GM18507 (cell line): ENCODE results near the gene NPTXR.

Experiments
- DNase-seq: peaks from one replicate; pipeline ENCODE4 v3.0.0; 2011; ENCODE audit warnings: low read depth; ENCODE audit not compliant: insufficient read length; ENCODE audit errors: extremely low spot score
- FAIRE-seq: peaks from 2 replicates; lab custom pipeline; 2011; peaks lifted over from hg19 to GRCh38; lab: Jason Lieb, UNC

NPTXR gene

DNA sequence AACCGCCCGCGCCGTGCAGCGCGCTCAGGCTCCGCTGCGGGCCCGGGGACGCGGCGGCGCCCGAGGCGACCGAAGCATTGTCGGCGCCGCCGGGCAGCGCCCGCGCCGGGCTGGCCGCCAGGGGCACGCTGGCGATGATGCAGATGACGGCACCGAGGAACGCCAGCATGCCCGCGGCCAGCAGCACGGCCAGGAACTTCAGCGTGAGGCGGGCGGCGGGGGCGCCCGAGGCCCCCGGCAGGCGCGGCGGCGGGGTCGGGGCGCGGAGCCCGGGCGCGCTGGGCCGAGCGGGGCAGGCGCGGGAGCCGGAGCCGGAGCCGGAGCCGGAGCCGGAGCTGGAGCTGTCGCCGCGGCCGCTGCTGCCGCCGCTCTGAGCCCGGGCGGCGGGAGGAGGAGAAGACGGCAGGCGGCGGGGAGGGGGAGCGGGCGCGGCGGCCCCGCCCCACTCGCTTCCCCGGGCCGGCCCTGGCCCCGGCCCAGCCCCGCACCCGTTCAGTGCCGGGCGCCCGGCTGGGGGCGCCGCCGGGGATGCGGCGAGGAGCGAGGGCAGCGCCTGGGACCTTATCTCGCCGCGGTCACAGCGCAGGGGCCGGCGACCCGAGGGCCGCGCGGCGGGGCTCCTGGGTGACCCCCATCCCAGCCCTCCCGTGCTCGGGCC lies at the start of gene NPTXR:
Gene NPTXR, minus strand, starts transcription at position 372 of the 658 bp plus-strand sequence.
- DNase-seq: no peak
- no peak for FAIRE-seq

DNA sequence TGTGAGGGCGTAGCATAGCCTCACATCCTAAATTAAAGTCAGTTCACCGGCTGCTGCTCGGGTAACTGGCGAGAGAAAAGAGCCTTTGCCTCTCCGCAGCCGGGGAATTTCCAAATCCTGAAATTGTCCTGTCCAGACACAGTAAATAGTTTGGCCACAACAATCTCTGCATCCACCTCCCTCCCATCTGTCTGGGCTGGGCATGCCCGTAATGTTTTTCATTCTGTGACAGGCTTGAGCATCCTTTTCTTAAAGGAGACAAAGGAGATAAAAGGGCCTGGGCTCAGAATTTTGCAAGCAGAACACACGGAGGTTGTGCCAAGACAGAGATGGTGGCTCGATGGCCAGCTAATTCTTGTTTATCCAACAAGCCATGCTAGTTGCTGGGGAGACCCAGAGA lies 47.4 kb upstream of the NPTXR start:
- FAIRE-seq (no peak), DNase-seq (no peak)

DNA sequence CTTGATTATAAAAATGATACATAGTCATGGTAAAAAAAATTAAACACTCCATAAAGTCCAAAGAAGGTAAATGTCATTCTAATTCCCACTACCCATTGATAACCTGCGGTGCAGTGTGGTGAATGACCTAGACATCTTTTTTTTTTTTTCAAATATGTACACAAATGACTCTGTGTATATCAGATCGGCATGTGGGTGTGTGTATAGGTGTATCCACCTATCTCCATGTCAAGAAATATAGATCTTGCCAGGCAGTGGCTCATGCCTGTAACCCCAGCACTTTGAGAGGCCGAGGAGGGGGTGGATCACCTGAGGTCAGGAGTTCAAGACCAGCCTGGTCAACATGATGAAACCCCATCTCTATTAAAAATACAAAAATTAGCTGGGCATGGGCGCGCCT lies 46.5 kb upstream of the NPTXR start:
- DNase-seq: no peak
- FAIRE-seq: no peak

DNA sequence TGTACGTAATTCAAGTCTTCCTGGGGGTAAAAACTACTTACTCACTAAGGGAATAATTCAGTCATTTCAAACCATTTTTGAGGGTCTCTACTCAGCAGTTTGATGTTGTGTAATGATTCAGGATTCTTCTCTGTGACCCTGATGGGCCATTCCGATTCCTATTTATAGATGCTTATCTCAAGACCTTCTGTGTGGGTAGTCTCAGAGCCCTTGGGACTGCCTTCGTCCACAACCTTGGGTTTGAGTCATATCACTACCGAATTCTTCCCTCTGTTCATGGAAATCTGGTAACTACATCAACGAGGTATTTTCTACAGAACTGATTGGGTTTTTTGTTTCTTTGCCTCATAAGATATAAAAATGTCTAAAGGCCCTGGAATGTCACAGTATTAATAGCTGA lies 42.5 kb upstream of the NPTXR start:
- no peak for FAIRE-seq
- DNase-seq: no peak

DNA sequence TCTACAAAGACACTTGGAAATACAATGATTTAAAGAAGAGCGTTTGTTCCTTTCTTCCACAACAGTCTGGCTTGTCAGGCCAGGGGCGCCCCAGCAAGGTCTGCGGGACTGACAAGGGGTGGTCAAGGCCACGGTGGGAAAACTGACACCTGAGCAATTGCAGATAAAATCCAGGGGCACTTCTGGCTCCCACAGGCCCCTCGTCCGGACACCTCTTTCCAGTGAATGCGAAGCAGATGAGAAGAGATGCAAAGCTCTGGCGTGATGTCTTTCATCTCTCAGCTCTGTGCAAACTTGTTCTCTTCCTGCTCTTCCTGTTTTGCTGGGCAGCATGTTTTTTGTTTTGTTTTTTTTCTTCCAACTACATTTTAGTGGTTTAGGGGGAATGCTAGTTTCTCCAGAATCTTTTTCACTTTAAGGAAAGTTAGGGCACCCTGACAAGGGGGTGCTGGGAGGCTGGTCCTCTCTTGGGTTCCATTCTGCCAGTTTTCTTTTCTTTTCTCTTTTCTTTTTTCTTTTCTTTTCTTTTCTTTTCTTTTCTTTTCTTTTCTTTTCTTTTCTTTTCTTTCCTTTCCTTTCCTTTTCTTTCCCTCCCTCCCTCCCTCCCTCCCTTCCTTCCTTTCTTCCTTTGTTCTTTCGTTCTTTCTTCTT lies 39.3 kb upstream of the NPTXR start:
- DNase-seq: no peak
- FAIRE-seq: no peak

DNA sequence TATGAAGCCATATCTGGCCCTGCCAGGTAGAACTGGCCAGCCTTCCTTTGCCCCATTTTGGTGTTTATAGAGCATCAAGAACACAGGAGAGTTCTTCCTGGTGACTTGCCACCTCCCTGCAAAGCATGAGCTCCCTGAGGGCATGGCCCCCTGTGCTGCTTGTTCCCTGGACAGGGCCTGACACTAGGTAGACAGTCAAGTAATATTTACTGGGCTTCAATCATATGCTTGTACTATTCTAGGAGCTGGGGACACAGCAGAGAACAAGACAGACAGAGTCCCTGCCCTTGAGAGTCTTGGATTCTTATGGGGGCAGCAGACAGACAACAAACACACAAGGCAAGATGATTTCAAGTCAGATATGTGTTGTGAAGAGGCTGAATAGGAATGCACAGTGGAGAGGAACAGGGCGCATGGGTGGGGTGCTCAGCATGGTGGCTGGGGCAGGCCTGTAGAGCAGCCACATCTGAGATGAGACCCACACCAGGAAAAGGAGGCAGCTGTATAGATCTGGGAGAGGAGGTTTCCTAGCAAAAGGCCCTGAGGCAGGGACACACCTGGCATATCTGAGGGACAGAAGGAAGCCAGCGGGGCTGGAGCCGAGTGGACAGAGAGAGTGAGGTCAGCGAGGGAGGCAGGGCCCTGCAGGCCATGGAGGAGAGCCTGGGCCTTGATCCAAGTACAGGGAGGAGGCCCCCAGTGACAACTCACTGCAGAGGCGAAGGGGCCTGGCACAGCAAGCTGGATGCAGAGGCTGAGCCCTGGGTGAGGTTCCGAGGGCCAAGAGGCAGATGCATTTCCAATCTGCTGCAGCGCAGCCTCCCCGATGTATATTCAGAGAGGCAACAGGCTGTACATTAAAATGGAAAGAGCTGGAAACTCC lies 38.4 kb upstream of the NPTXR start:
- DNase-seq: no peak
- FAIRE-seq: no peak

DNA sequence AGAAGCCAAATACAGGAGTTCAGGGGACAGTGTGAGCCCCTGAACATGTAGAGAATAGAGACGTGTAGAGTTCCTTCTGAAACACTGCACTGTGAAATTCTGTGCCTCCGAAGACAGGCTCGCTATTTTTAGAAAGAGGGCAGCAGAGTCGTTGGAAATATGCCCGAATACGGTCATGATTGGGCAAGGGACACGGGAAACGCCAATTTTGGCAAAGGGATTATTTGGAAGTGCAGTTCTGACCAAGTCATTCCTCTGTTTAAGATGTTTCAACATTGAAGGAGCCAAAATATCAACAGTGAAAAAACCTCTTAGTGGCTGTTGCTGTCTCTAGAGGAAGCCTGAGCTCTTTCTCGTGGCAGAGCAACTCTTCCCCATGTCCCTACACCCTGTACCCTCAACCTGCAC lies 37.6 kb upstream of the NPTXR start:
- DNase-seq: no peak
- no peak for FAIRE-seq

DNA sequence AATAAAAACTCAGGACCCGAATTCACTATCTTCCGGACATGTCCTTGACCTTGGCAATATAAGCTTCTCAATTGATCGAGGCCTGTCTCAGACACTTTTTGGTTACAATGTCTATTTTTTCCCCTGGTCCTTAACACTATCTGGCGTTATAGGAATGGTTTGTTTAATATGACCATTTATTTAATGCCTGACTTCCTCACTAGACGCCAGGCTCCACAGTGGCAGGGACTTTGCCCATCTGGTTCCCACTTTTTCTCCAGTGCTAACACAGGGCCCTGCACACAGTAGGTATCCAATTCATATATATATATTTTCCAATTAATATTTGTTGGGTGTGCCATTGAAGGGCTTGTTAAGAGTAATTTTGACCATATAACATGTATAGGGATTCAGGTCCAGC lies 36.1 kb upstream of the NPTXR start:
- no peak for FAIRE-seq

DNA sequence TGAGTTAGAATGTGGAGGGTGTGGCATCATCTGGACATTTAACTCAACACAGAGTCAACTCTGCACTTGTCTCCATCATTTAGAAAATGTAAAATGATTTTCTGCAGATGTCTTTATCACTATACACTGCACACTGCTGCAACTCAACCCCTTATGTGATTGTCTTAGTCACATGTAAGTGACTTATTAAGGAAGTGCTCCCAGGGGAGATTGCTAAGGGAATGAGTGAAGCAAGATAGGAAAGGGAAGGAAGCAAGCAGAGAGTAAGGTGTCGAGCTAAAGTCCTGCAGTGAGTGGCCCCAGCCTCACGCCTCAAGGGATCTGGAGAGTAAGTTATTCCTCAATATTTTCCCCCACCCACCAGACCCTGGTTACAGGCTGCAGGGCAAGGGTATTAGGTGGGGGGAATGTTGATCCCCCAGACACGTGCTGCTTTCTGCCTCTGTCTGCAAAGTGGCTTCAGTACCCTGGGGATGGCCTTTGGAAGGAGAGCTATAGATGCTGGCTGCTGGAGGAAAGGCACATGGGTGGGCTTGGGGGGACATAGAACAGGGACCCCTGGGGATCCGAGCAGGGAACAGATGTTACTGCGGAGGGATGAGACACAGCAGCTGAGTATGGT lies 35.4 kb upstream of the NPTXR start:
- no peak for DNase-seq
- FAIRE-seq: no peak

More for the DNA sequence above, 36.1 kb upstream of the NPTXR start:
- DNase-seq: no peak

DNA sequence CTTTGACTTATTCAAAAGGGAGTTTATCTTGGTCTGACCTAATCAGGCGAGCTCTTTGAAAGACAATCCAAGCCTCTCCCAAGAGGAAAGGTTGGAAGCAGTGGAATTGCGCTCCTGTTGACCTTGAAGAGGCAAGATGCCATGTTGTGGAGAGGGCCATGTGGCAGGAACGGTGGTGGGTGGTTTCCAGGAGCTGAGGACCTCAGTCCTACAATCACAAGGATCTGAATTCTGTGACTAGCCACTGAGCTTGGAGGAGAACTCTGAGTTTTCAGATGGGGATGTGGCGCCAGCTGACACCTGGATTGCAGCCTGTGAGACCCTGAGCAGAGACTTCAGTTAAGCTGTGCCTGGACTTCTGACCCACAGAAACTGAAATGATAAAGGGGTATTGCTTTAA lies 34.2 kb upstream of the NPTXR start:
- no peak for DNase-seq
- no peak for FAIRE-seq

DNA sequence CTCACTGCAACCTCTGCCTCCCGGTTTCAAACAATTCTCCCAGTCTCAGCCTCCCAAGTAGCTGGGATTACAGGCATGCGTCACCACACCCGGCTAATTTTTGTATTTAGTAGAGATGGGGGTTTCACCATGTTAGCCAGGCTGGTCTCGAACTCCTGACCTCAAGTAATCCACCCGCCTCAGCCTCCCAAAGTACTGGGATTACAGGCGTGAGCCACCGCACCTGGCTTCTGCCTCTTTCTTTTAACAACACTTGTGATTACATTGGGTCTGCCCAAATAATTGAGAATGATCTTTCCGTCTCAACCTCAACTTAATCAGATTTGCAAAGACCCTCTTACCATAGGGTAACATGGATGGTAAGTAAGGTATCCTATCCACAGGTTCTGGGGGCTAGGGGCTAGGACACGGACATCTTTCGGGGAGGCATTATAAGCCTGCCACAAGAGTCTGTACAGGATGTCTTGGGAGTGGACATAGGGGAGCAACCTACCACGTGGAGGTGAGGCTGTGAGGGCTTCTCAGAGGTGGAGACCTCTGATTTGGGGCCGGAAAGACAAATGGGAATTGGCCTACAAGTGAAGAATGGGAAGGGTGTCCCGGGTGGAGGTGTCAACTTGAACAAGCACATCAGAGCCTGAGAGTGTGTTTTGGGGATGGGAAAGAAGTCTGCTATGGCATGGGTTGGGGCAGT lies 30.8 kb upstream of the NPTXR start:
- DNase-seq (no peak), FAIRE-seq (no peak)

DNA sequence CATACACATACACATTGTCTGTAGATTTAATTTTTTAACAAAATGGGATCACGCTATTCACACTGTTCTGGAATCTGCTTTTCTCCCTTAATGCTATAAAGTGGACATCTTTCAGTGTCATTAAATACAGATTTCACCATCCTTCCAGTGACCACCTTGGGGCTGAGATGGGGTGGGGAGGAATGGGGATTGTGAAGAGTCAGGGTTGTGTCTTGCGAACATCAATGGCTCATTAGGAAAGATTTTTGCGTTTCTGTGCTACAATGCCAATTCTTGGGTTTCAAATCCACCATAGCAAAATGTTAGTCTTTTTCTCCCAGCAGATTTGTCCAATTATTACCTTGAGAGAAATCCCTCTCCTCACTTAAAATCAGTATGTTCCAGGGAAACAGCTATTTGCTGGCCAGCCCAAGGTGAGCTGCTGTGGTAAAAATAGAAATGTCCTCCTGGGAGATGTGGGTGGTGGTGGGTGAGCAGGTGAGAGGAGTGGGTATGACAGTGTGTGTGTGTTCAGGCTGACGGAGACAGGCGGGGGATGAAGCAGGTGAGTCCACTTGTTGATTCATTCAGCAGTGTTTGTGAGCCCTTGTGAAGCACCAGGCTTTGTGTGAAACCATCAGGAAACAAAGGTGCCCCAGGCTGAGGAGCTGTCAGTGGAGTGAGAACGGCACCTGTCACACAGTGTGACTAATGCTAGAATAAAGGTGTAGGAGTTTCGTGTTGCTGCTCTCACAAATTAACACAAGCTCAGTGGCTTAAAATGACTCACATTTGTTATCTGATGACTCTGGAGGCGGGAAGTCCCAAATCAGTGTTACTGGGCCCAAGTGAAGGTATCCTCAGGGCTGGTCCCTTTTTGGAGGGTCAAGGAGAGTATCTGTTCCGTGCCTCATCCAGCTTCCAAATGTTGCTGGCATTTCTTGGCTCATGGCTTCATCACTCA lies 29.9 kb upstream of the NPTXR start:
- DNase-seq (no peak), FAIRE-seq (peak; percentile 74)

DNA sequence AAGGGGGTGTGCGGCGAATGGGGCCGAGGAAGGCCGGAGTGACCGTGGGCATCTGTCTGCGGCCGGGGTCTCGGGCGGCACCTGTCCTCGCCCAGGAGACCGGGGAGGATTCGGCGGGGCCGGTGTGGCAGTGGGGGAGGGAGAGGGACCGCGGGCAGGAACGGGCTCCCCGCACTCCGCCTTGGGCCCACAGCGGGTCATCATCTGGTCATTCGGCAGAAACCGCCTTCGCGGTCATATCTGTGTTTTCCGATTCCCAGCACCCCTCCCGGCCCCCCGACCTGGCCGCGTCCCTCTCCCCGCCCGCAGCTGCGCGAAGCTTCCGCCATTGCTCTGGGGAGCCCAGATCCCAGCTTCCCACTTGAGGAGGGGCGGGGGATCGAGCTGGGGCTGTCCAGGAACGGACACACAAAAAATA lies 29.0 kb upstream of the NPTXR start:
- FAIRE-seq (no peak), DNase-seq (no peak)

DNA sequence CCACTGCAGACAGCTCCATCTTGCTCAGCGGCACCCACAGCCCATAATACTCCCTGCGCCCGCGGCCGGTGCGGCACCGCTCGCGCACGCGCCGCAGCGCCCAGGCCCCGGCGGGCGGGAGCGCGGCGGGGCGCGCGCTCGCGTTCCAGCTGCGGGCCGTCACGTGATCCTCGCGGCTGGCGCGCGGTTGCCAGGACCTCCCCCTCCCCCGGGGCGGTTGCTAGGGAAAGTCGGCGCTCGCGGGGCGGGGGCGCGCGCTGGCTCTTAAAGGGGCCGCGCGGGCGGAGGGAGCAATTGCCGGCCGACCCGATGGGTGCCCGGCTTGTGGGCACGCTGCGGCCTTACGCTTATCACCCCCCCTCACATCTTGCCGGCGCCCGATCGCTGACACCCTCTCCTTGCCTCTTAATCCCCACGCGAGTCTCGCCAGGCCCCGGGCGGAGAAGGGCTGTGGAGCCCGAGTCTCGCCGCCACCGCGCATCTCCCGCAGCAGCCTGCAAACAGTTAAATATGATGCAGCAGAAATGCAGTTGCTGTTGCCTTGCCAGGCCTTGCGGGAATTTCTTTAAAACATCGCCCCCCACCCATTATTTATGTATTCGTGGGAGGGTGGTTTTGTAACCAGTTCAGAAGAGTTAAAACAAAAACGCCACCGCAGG lies 28.5 kb upstream of the NPTXR start, which contains the start of gene CBX6:
Gene CBX6, minus strand, starts transcription at position 45 of the 659 bp plus-strand sequence. Its CDS starts 26 bp downstream, at position 19.
- peak; percentile 88 for DNase-seq
- FAIRE-seq: peak; percentile 93

DNA sequence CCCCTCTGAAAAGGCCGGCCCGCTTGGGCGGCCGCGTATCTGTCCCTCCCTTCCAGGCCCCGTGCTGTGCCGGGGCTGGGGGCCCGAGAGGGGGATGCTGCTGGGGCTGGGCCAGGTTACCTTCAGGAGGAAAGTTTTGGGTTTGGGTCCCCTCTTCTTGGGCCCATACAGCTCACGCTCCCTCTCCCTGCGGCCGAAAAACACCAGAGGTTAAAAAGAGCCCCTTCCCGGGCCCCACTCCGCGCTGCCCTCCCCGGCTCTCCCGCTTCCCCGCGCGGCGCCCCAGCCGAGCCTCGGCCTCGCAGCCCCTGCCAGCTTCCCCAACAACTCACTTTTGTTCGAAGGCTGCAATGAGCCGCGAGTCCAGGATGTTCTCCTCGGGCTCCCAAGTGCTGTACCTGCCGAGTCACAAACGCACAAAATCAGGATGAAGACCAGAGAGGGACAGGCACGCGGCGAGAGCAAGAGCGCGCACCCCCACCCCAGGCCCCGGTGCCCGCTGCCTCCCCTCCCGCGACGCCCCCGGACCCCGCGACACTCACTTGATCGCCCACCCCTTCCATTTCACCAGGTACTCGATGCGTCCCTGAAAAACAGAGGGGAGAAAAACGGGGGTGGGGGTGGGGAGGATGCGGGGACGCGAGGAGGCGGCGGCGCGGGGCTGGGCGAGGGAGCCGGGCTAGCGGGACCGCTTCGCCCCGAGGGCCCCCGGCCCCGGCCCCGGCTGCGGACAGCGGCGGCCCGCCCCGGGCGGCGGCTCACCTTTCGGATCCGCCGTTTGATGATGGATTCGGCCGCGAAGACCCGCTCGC lies 27.7 kb upstream of the NPTXR start:
- DNase-seq (no peak), FAIRE-seq (peak; percentile 12)

DNA sequence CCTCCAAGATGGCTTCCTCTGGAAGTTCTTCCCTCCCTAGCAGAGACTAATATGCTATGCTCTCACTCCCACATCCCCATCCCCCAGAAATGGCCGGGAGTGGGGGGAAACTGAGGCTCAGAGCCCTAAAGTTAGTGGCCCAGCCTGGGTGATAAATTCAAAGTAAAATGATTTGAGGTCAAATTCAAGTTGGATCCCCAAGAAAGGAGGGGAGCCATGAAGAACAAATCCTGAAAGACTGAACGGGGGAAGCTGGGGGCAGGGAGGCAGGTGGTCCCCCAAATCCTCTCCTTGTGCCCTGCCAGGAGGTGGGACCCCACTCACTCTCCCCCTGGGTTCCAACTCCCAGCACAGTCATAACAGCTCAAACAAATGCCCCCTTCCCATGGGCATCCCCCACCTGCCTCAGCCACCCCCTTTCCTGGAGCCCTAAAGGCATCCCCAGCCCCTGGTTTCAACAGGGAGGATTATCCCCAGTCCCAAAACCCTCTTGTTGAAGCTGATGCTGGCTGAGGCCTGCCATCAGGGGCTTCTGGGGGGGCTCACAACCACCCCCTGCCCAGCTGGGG lies 27.0 kb upstream of the NPTXR start:
- FAIRE-seq (no peak), DNase-seq (no peak)

DNA sequence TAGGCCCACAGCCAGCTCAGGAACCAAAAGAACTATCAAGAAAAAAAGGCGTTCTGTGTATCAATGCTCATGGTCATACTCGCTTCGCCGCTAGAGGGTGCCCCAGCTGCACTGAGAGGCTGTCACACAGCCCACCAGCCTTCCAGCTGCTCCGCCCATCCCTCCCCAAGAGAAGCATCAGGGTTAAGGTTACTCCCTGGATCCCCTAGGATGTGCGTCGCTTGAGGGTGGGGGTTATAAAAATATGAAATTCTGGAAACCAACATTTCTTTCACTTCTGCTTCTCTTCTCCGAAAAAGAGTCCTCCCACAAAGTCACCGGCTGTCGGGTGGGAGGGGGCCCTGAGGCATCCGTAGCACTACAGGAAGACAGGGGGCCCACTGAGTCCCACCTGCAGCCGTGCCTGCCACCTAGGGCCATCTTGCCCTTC lies 26.5 kb upstream of the NPTXR start:
- FAIRE-seq (peak; percentile 93), DNase-seq (peak; percentile 52)
